ENCODE data around the gene BTF3L4.

BTF3L4 gene

DNA sequence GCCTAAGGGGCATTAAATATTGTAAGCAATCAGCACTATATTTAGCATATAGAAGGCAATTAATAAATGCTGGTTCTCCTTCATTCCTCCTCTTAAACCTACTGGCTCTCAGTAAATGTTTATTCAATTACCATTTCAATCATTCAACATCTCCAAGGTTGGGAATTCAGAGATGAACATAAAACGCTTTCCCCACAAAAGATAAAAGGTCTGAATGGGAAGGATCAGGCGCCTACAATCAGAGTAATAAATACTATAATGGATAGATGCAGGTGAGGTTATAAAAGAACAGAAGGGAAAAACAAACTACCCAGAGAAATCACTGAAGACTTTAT is 22.1 kb upstream of the BTF3L4 start:
- H3K27me3 ChIP-seq (ENCODE audit: insufficient read depth, poor library complexity, severe bottlenecking): no peaks in the 10 kb centered on the region
- TF ChIP-seq CTCF (IDR thresholded peaks at IDR 0.05; ENCODE audit: insufficient read depth, low read length) (no peak), GABPA (IDR thresholded peaks at IDR 0.05; ENCODE audit: low read depth) (no peak), POLR2AphosphoS5 (IDR thresholded peaks at IDR 0.05; ENCODE audit: low read depth) (no peak), REST (IDR thresholded peaks at IDR 0.05; ENCODE audit: insufficient replicate concordance, low read depth) (no peak), SPI1 (IDR thresholded peaks at IDR 0.05; ENCODE audit: borderline replicate concordance, low read depth) (no peak)
- no peak for DNase-seq (ENCODE audit: low read depth in 1 of 2, low spot score in 1 of 2)
- H3K4me3 ChIP-seq (replicated peaks; ENCODE audit: insufficient read depth, low read length): peak overlapping the region; percentile 66
- peak overlapping the region; percentile 86 for H3K27ac ChIP-seq (replicated peaks)

GRCh38 chr1:52037402-52037814 is 18.7 kb upstream of the BTF3L4 start:
- TF ChIP-seq POLR2AphosphoS5 (IDR thresholded peaks at IDR 0.05; ENCODE audit: low read depth) (no peak), SPI1 (IDR thresholded peaks at IDR 0.05; ENCODE audit: borderline replicate concordance, low read depth) (no peak), CTCF (IDR thresholded peaks at IDR 0.05; ENCODE audit: insufficient read depth, low read length) (no peak), GABPA (IDR thresholded peaks at IDR 0.05; ENCODE audit: low read depth) (no peak), REST (IDR thresholded peaks at IDR 0.05; ENCODE audit: insufficient replicate concordance, low read depth) (no peak)
- Histone ChIP-seq H3K27ac (replicated peaks) (no peak overlapping the region), H3K27me3 (ENCODE audit: insufficient read depth, poor library complexity, severe bottlenecking) (no peaks in the 10 kb centered on the region), H3K4me3 (replicated peaks; ENCODE audit: insufficient read depth, low read length) (no peak overlapping the region)
- DNase-seq (ENCODE audit: low read depth in 1 of 2, low spot score in 1 of 2): peak in 1 of 2 experiments; percentile 11

- Histone ChIP-seq H3K4me3 (replicated peaks; ENCODE audit: insufficient read depth, low read length) (no peak overlapping the region), H3K27ac (replicated peaks) (no peak overlapping the region), H3K27me3 (ENCODE audit: insufficient read depth, poor library complexity, severe bottlenecking) (no peaks in the 10 kb centered on the region)
- no peak for DNase-seq (ENCODE audit: low read depth in 1 of 2, low spot score in 1 of 2)
- TF ChIP-seq SPI1 (IDR thresholded peaks at IDR 0.05; ENCODE audit: borderline replicate concordance, low read depth): no peak
- TF ChIP-seq POLR2AphosphoS5 (IDR thresholded peaks at IDR 0.05; ENCODE audit: low read depth): no peak
- no peak for TF ChIP-seq GABPA (IDR thresholded peaks at IDR 0.05; ENCODE audit: low read depth)
- TF ChIP-seq REST (IDR thresholded peaks at IDR 0.05; ENCODE audit: insufficient replicate concordance, low read depth): no peak
- no peak for TF ChIP-seq CTCF (IDR thresholded peaks at IDR 0.05; ENCODE audit: insufficient read depth, low read length)
These were observed 18.2 kb upstream of the BTF3L4 start for GRCh38 chr1:52037909-52038308.

Measured in HL-60 (cell line).